GM11168 (cell line): ENCODE measurements around the gene FAM237B.

Source experiments
- in situ Hi-C: fragments of 300-500 bp; cut with MboI; formaldehyde crosslinking; loops from one replicate; pipeline ENCODE4 v1.12.0; 2022; ENCODE audit warnings: low sequenced_read_pairs; ENCODE audit not compliant: unreplicated experiment

The FAM237B gene

GRCh38 chr7:90298145-90299038 is 22.7 kb downstream of the FAM237B start:
- in situ Hi-C loops: no loop called here

DNA sequence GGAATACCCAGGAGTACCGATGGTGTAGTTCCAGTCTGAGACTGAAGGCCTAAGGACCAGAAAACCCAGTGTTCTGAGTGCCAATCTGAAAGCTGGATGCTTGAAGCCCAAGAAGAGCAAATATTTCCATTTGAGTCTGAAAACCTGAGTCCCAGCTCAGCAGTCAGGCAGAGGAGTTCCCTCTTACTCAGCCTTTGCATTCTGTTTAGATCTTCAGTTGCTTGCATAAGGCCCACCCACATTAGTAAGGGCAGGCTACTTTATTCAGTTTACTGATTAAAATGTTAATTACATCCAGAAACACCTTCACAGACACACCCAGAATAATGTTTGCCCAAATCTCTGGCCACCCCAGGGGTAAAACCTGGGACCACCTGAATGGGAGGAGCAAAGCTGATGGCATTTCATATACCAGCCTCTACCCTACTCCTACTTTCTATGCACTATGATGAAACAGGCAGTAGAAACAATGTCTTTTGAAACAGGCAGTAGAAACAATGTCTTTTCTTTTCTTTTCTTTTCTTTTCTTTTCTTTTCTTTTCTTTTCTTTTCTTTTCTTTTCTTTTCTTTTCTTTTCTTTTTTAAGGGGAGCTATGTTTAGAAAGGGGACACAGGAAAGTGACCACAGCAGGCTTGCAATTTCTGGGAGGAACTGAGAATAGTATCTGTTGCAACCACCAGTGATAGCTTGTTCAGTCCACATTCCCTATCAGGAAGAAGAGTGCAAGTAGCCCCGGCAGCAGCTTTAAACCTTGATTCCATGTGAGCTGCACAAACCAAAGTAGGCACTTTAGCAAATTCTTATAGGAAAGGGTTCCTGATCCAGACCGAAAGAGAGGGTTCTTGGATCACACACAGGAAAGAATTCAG is 30.6 kb downstream of the FAM237B start:
- in situ Hi-C loops: no loop called here

GRCh38 chr7:90288154-90288553 is 33.0 kb downstream of the FAM237B start:
- in situ Hi-C loops: no loop called here

- in situ Hi-C loops: no loop called here
These were observed 44.9 kb downstream of the FAM237B start for GRCh38 chr7:90276033-90276728.

GRCh38 chr7:90274161-90274560 is 46.9 kb downstream of the FAM237B start:
- in situ Hi-C loops: loop anchor here (25.0 kb wide), 1 partner anchor 112 kb away; the partner anchor contains the start of gene STEAP1

DNA sequence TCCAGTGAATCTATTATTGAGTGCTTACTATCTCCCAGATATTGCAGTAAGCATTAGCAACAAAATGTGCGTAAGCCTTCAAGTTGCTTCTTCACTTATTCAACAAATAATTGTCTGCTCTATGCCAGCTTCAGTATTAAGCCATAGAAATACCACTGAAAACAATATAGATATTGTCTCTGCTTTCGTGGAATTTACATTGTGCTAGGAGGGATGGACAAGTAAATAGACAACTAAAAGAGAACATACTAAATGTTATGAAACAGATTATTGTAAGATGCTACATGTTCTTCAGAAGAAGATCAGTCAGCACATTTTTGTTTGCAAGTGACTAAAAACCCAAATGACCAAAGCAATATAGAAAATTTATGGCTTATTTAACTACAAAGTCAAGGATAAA is 48.9 kb downstream of the FAM237B start:
- in situ Hi-C loops: loop anchor here (25.0 kb wide), 1 partner anchor 110 kb away; the partner anchor contains the start of gene STEAP1

- in situ Hi-C loops: loop anchor here (25.0 kb wide), 1 partner anchor 109 kb away; the partner anchor contains the start of gene STEAP1
These were observed 49.4 kb downstream of the FAM237B start for GRCh38 chr7:90271753-90272152.

DNA sequence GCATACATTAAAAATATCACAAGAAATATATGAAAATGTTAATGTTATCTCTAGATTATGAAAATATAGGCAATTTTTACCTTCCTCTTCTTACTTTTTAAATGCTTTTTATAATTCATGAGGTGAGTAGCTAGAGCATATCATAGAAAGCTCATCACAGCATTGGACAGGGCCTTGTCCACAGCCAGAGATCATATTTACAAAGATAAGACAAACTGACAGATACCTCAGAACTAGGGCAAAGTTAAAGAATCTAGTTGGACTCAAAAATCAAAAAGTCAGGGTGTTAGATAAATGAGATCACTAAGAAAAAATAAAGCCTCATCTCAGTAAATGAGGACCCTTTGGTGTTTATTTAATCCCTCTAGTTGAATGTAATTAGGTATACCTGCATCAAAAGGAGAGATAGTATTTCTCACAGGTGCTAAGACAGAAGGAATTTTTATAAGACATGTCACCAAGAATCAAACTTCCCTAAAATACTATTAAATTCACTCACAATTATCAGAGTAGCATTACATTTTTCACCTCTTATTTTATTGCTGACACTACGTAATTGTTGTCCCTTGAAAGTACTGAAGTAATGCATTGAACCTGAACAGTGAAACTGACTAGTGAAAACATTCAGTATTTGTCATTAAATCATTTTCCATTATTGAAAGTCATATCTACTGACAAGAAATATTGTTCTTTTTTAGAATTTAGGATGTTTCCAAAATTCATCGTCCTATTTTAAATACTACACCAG is 50.5 kb downstream of the FAM237B start:
- in situ Hi-C loops: loop anchor here (25.0 kb wide), 1 partner anchor 108 kb away; the partner anchor contains the start of gene STEAP1

- in situ Hi-C loops: loop anchor here (25.0 kb wide), 1 partner anchor 107 kb away; the partner anchor contains the start of gene STEAP1
These were observed 51.9 kb downstream of the FAM237B start for GRCh38 chr7:90269163-90269562.

DNA sequence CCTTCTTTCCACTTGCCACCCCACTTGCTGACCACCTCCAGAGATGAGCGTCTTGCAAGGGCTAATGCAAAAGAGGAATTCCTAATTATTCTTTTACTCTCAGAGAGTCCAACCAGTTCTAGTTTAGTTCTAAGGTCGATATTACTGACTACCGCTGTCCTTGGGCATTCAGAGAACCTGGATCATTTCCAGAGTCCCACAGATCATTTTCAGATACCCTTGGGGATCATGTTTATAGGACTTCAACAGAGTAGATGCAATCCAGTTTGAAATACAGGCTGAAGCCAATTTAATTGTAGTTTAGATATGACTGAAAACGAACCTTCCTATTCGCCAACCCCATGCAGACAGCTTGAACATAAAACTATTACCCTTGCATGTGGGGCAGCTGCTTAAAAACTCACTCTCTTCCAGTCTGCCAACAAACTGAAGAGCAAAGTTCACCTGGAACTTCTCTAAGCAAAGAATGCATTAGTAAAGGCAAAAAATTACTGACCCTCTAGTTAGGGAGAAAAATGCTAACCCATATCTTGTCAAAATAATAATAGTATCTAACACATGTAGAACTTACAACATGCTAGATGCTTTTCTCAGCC is 53.7 kb downstream of the FAM237B start:
- in situ Hi-C loops: loop anchor here (25.0 kb wide), 1 partner anchor 105 kb away; the partner anchor contains the start of gene STEAP1

GRCh38 chr7:90266808-90267207 is 54.3 kb downstream of the FAM237B start:
- in situ Hi-C loops: loop anchor here (25.0 kb wide), 1 partner anchor 105 kb away; the partner anchor contains the start of gene STEAP1
